Retinal pigment epithelial cell (primary cell): ENCODE data around the gene TRAFD1.

ENCODE experiments used
- DNase-seq: peaks from one replicate; pipeline ENCODE4 v3.0.0-alpha.2; 2010; ENCODE audit warnings: low read depth
- H3K4me3 ChIP-seq: 2 replicates; pipeline ENCODE4 v1.5.1; 2011; ENCODE audit warnings: mild to moderate bottlenecking, low read length, control low read depth, moderate library complexity
- CTCF ChIP-seq: conservative IDR thresholded peaks from 2 replicates; pipeline ENCODE4 v1.5.1; 2011; ENCODE audit warnings: low read depth, low read length, control low read depth, inconsistent platforms

The TRAFD1 gene

GRCh38 chr12:112162241-112162790, 37.0 kb downstream of the TRAFD1 start:
- no peak overlapping the region for H3K4me3 ChIP-seq
- DNase-seq: no peak
- TF ChIP-seq CTCF: no peak

GRCh38 chr12:112163056-112163455, 37.7 kb downstream of the TRAFD1 start:
- H3K4me3 ChIP-seq: no peak overlapping the region
- DNase-seq: no peak
- TF ChIP-seq CTCF: no peak

- TF ChIP-seq CTCF: no peak
- no peak overlapping the region for H3K4me3 ChIP-seq
- no peak for DNase-seq
Measured at GRCh38 chr12:112163471-112163991, 38.2 kb downstream of the TRAFD1 start.

- no peak overlapping the region for H3K4me3 ChIP-seq
- DNase-seq: no peak
- TF ChIP-seq CTCF: no peak
Measured at GRCh38 chr12:112164011-112164660, 38.8 kb downstream of the TRAFD1 start.

GRCh38 chr12:112165624-112166023, 40.3 kb downstream of the TRAFD1 start:
- no peak for TF ChIP-seq CTCF
- no peak overlapping the region for H3K4me3 ChIP-seq
- DNase-seq: no peak

GRCh38 chr12:112166051-112167015, 41.0 kb downstream of the TRAFD1 start:
- no peak overlapping the region for H3K4me3 ChIP-seq
- TF ChIP-seq CTCF: no peak
- DNase-seq: no peak
